Hepatocyte (in vitro differentiated cells): Measurements from ENCODE around the gene TSPEAR. TPM values are rescaled to one million over a fixed set of nuclear protein-coding genes. Genes with fewer than 3 reads are reported as not detected.

Experiments
- DNase-seq: peaks from one replicate; pipeline ENCODE4 v3.0.0-alpha.2; 2016; ENCODE audit warnings: low spot score
- H2AFZ ChIP-seq: fragments of 200-600 bp; sonication (generic); 2 replicates; pipeline ENCODE4 v1.6.0; 2016; ENCODE audit warnings: antibody characterized with exemption, mild to moderate bottlenecking
- H3K27ac ChIP-seq: fragments of 200-600 bp; sonication (generic); 2 replicates; pipeline ENCODE4 v1.5.1; 2016; ENCODE audit warnings: mild to moderate bottlenecking
- H3K27me3 ChIP-seq: fragments of 200-600 bp; sonication (generic); 2 replicates; pipeline ENCODE4 v1.6.1; 2016
- H3K36me3 ChIP-seq: fragments of 200-600 bp; sonication (generic); replicated peaks from 2 replicates; pipeline ENCODE4 v1.5.1; 2016; ENCODE audit warnings: low read depth; ENCODE audit not compliant: insufficient read depth
- H3K4me1 ChIP-seq: fragments of 200-600 bp; sonication (generic); 2 replicates; pipeline ENCODE4 v1.5.1; 2016; ENCODE audit warnings: mild to moderate bottlenecking, moderate library complexity; ENCODE audit not compliant: insufficient read depth
- H3K4me2 ChIP-seq: fragments of 200-600 bp; sonication (generic); 2 replicates; pipeline ENCODE4 v1.6.0; 2016
- H3K4me3 ChIP-seq: fragments of 200-600 bp; sonication (generic); 2 replicates; pipeline ENCODE4 v1.5.1; 2016; ENCODE audit warnings: mild to moderate bottlenecking
- H3K79me2 ChIP-seq: fragments of 200-600 bp; sonication (generic); 2 replicates; pipeline ENCODE4 v1.6.0; 2017; ENCODE audit warnings: mild to moderate bottlenecking
- H3K9me2 ChIP-seq: fragments of 200-600 bp; sonication (generic); replicated peaks from 2 replicates; pipeline ENCODE4 v1.6.0; 2017; ENCODE audit warnings: mild to moderate bottlenecking; ENCODE audit not compliant: insufficient read depth
- H3K9me3 ChIP-seq: fragments of 200-600 bp; sonication (generic); 2 replicates; pipeline ENCODE4 v1.5.1; 2016; ENCODE audit warnings: low read depth, mild to moderate bottlenecking
- H4K20me1 ChIP-seq: fragments of 200-600 bp; sonication (generic); 2 replicates; pipeline ENCODE4 v1.6.0; 2016; ENCODE audit warnings: mild to moderate bottlenecking; ENCODE audit not compliant: insufficient read depth, poor library complexity, severe bottlenecking
- EZH2 ChIP-seq: fragments of 200-600 bp; sonication (generic); IDR thresholded peaks from 2 replicates; pipeline ENCODE4 v1.6.1; 2016; ENCODE audit warnings: antibody characterized with exemption, mild to moderate bottlenecking, borderline replicate concordance
- EZH2phosphoT487 ChIP-seq: fragments of 200-600 bp; sonication (generic); IDR thresholded peaks from one replicate; pipeline ENCODE4 v1.6.1; 2018; ENCODE audit warnings: antibody characterized with exemption, mild to moderate bottlenecking, low read depth, moderate library complexity; ENCODE audit not compliant: unreplicated experiment, severe bottlenecking
- WGBS: methylation state at CpG from one replicate; pipeline ENCODE4 v1.1.6; 2016; ENCODE audit warnings: low lambda C conversion rate; ENCODE audit errors: missing lambda C conversion rate; 5-methylcytosine and 5-hydroxymethylcytosine counted together
- polyA plus RNA-seq: library from polyadenylated mRNA; unstranded; fragments of >200 nt; fragmentation: Nextera tagmentation; extraction: Ambion mirVana; gene quantifications from 2 replicates; pipeline ENCODE4 v1.2.1, GENCODE V29; 2016
- total RNA-seq: library from RNA; depleted of rRNA; stranded (reverse); fragments of >200 nt; gene quantifications from 2 replicates; pipeline ENCODE4 v1.2.3, GENCODE V29; 2014
- TF ChIP-seq, protein P1 (sequence below): fragments of 200-600 bp; sonication (generic); IDR thresholded peaks from 2 replicates; pipeline ENCODE4 v1.5.1; 2016; ENCODE audit warnings: antibody characterized with exemption, mild to moderate bottlenecking; ENCODE audit not compliant: poor library complexity

Gene TSPEAR
- total and polyA plus RNA-seq, 2 experiments from 2014 or later = 0.35 TPM; not detected in 1

- H3K9me3 ChIP-seq = no peaks in the 10 kb centered on the region
- no peaks in the 10 kb centered on the region for H3K4me1 ChIP-seq
- H3K4me3 ChIP-seq = no peak overlapping the region
- H2AFZ ChIP-seq = no peak overlapping the region
- no peak overlapping the region for H3K27ac ChIP-seq
- no peaks in the 10 kb centered on the region for H3K79me2 ChIP-seq
- 75% methylated on average over 6 of the region's 6 CpGs for WGBS
- DNase-seq = no peak
- H3K9me2 ChIP-seq = no peaks in the 10 kb centered on the region
- no peaks in the 10 kb centered on the region for H3K36me3 ChIP-seq
- TF ChIP-seq EZH2phosphoT487 (no peak), EZH2 (no peak)
- TF ChIP-seq, protein P1, sequence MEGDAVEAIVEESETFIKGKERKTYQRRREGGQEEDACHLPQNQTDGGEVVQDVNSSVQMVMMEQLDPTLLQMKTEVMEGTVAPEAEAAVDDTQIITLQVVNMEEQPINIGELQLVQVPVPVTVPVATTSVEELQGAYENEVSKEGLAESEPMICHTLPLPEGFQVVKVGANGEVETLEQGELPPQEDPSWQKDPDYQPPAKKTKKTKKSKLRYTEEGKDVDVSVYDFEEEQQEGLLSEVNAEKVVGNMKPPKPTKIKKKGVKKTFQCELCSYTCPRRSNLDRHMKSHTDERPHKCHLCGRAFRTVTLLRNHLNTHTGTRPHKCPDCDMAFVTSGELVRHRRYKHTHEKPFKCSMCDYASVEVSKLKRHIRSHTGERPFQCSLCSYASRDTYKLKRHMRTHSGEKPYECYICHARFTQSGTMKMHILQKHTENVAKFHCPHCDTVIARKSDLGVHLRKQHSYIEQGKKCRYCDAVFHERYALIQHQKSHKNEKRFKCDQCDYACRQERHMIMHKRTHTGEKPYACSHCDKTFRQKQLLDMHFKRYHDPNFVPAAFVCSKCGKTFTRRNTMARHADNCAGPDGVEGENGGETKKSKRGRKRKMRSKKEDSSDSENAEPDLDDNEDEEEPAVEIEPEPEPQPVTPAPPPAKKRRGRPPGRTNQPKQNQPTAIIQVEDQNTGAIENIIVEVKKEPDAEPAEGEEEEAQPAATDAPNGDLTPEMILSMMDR = no peak
- no peak overlapping the region for H3K4me2 ChIP-seq
- peaks cover 4% of the 10 kb centered on the region for H3K27me3 ChIP-seq
- H4K20me1 ChIP-seq = no peaks in the 10 kb centered on the region
Measured at GRCh38 chr21:44583800-44584147, 127.6 kb downstream of the TSPEAR start.

DNA sequence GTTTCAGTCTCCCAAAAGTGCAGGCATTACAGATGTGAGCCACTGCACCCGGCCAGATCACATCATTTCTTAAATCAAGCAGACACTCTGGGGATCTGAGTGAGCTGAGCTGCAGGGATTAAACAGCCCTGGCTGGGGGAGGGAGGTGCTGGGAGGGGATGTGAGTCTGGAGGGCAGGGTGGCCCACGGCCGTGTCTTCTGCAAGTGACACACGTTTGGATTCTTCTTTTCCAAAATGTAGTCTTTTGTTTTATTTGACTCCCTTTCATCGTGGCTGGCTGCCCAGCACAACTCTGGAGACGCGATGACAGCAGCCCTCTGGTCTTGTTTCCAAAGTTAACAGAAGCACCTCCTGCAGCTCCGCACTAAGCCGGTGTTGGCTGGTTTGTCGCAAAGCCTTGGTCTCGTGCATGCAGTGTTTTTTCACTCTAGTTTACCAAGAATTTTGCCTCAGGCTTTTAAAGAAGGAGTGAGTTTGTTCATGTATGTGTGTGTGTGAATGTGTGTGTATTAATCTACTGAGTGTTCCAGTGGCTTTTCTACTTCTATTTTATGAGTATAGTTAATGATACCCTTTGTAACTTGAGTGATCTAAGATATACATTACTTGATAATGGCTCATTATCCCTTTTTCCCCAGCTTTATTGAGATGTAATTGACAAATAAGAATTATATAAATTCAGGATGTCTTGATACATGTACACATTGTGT, 128.1 kb downstream of the TSPEAR start:
- WGBS = 39% methylated on average over 10 of the region's 11 CpGs
- no peaks in the 10 kb centered on the region for H3K79me2 ChIP-seq
- no peaks in the 10 kb centered on the region for H3K36me3 ChIP-seq
- H3K9me2 ChIP-seq = no peaks in the 10 kb centered on the region
- no peak overlapping the region for H3K4me3 ChIP-seq
- no peaks in the 10 kb centered on the region for H3K9me3 ChIP-seq
- DNase-seq = peak; percentile 41
- H3K27ac ChIP-seq = no peak overlapping the region
- H3K4me2 ChIP-seq = no peak overlapping the region
- no peaks in the 10 kb centered on the region for H3K4me1 ChIP-seq
- no peaks in the 10 kb centered on the region for H4K20me1 ChIP-seq
- no peak for TF ChIP-seq EZH2
- no peak for TF ChIP-seq EZH2phosphoT487
- TF ChIP-seq, protein P1 = no peak
- H3K27me3 ChIP-seq = peaks cover 4% of the 10 kb centered on the region
- H2AFZ ChIP-seq = no peak overlapping the region

GRCh38 chr21:44582055-44582454, 129.3 kb downstream of the TSPEAR start:
- TF ChIP-seq EZH2phosphoT487 = no peak
- TF ChIP-seq EZH2 = no peak
- TF ChIP-seq, protein P1 = no peak
- H3K4me1 ChIP-seq = no peaks in the 10 kb centered on the region
- H3K36me3 ChIP-seq = no peaks in the 10 kb centered on the region
- WGBS = 90% methylated on average over 14 of the region's 15 CpGs
- no peak overlapping the region for H3K4me2 ChIP-seq
- no peak for DNase-seq
- H3K9me3 ChIP-seq = no peaks in the 10 kb centered on the region
- no peaks in the 10 kb centered on the region for H4K20me1 ChIP-seq
- no peak overlapping the region for H3K4me3 ChIP-seq
- H3K79me2 ChIP-seq = no peaks in the 10 kb centered on the region
- no peak overlapping the region for H3K27ac ChIP-seq
- H3K9me2 ChIP-seq = no peaks in the 10 kb centered on the region
- H3K27me3 ChIP-seq = peaks cover 4% of the 10 kb centered on the region
- no peak overlapping the region for H2AFZ ChIP-seq
